ENCODE data around the gene TAF6L.
"Not testable (repeated sequence)": the region's sequence is repeated elsewhere in the genome, so short reads cannot be mapped to it uniquely, and the experiment has no call there.

Gene TAF6L

GRCh38 chr11:62757846-62758788, 13.1 kb upstream of the TAF6L start:
- DNase-seq, result no peak

GRCh38 chr11:62760867-62761227, 10.3 kb upstream of the TAF6L start:
- DNase-seq, result not testable (repeated sequence)

GRCh38 chr11:62770778-62771143, 435 bp upstream of the TAF6L start:
- DNase-seq, result no peak

GRCh38 chr11:62774407-62774806, 3.2 kb downstream of the TAF6L start:
- DNase-seq, result no peak

GRCh38 chr11:62775646-62776045, 4.5 kb downstream of the TAF6L start:
- no peak for DNase-seq

GRCh38 chr11:62777389-62777788, 6.2 kb downstream of the TAF6L start:
- DNase-seq, result no peak

- no peak for DNase-seq
Measured at GRCh38 chr11:62778441-62778840, 7.2 kb downstream of the TAF6L start.

GRCh38 chr11:62782753-62783152, 11.6 kb downstream of the TAF6L start:
- DNase-seq, result no peak

GRCh38 chr11:62786318-62787004, 15.3 kb downstream of the TAF6L start:
- DNase-seq, result peak; percentile 78

GRCh38 chr11:62787005-62787759, 16.0 kb downstream of the TAF6L start, which contains the start of gene TMEM179B:
Gene TMEM179B, plus strand, starts transcription at chr11:62787402. Its CDS starts 30 bp downstream, at chr11:62787432.
- DNase-seq, result peak; percentile 98

- no peak for DNase-seq
Measured at GRCh38 chr11:62788991-62789390, 17.8 kb downstream of the TAF6L start.

- DNase-seq, result no peak
Measured at GRCh38 chr11:62789576-62789975, 18.4 kb downstream of the TAF6L start.

GRCh38 chr11:62791501-62792201, 20.5 kb downstream of the TAF6L start, which contains the start of gene TMEM223:
Gene TMEM223, minus strand, starts transcription at chr11:62792006. Its CDS starts 12 bp downstream, at chr11:62791994.
- DNase-seq, result peak; percentile 80

GRCh38 chr11:62792202-62792575, 21.0 kb downstream of the TAF6L start:
- DNase-seq, result no peak

GRCh38 chr11:62794201-62794775, 23.1 kb downstream of the TAF6L start:
- DNase-seq, result no peak

GRCh38 chr11:62796281-62796680, 25.1 kb downstream of the TAF6L start:
- no peak for DNase-seq

- DNase-seq, result no peak
Measured at GRCh38 chr11:62799486-62799885, 28.3 kb downstream of the TAF6L start.

GRCh38 chr11:62801071-62801470, 29.9 kb downstream of the TAF6L start:
- DNase-seq, result no peak

- peak; percentile 27 for DNase-seq
Measured at GRCh38 chr11:62804310-62805075, 33.3 kb downstream of the TAF6L start.

GRCh38 chr11:62805076-62805892, 34.1 kb downstream of the TAF6L start, which contains the start of gene NXF1:
Gene NXF1, minus strand, starts transcription at chr11:62805440. Its CDS starts 84 bp downstream, at chr11:62805356.
- DNase-seq, result peak; percentile 92
